ENCODE measurements around the gene RBFOX2.
"Not testable (repeated sequence)": the region's sequence is repeated elsewhere in the genome, so short reads cannot be mapped to it uniquely, and the experiment has no call there.

RBFOX2 gene

GRCh38 chr22:35739076-35739930 lies 289.3 kb downstream of the RBFOX2 start:
- DNase-seq (ENCODE audit: low read depth, low spot score): no peak

GRCh38 chr22:35737886-35738285 lies 290.7 kb downstream of the RBFOX2 start:
- DNase-seq (ENCODE audit: low read depth, low spot score): not testable (repeated sequence)

DNA sequence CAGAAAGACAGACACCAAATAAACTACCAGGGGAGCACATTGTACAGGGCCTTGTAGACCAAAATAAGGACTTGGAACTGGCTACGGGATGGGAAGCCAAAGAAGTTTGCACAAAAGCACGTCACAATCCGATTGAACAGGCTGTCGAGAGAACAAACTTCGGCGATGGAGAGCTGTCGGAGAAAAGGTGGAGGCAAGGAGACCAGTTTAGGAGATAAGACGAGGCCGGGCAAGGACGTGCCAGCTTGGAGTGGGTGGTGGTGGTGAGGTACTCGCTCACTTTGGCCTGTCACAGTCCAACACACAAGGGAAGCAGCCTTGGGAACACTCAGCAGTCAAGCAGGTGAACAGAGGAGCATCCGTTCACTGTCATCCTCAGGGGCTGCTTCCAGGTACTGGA lies 291.9 kb downstream of the RBFOX2 start:
- no peak for DNase-seq (ENCODE audit: low read depth, low spot score)

DNA sequence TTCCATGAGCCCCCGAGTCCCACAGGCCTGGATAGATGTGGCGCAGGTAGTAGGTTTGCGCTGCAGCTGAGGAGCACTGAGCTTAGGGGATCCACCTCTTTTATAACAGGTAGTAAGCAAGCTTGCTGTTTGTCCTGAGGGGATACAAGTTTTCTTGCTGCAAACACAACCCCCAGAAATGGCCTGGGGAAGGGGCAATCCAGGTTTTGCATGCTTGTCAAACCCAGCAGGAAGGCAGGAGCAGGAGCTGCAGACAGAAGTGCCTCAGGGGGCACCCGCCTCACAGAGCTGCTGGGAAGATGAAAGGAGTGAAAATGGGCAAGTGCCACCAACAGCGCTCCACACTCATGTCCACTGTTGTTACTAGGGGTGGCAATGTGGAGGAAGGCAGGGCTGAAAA lies 292.5 kb downstream of the RBFOX2 start:
- no peak for DNase-seq (ENCODE audit: low read depth, low spot score)

DNA sequence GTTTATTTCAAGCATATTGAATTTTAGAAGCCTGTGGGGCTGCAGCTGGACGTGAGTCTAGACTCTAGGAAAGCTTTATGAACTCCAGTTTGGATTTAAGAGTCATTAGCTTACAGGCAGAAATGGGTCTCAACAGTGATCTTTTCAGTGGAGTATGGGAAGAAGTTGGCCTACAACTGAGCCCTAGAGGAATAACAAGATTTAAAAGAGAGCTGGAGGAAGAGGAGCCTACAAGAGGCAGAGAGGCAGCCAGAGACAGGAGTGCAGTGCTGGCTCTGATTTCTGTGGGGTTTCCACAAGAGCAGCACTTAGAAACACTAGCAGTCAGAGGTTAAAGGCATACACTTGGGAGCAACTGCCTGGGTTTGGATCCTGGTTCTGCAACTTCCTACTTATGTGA lies 293.1 kb downstream of the RBFOX2 start:
- DNase-seq (ENCODE audit: low read depth, low spot score): no peak

DNA sequence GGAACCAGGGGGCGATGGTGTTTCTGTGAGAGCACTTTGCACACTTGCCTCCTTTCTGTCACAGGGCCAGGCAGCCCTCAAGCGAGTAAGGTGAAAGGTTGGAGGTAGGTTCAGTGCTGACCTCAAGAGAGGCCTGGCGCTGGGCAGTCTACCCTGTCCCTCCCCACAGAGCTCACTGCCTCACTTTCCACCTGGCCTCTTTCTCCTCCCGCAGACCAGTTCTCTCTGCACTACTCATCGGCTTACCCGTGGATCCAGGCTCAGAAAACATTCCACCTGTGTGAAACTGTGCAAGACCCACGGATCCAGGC lies 294.2 kb downstream of the RBFOX2 start:
- DNase-seq (ENCODE audit: low read depth, low spot score): no peak

DNA sequence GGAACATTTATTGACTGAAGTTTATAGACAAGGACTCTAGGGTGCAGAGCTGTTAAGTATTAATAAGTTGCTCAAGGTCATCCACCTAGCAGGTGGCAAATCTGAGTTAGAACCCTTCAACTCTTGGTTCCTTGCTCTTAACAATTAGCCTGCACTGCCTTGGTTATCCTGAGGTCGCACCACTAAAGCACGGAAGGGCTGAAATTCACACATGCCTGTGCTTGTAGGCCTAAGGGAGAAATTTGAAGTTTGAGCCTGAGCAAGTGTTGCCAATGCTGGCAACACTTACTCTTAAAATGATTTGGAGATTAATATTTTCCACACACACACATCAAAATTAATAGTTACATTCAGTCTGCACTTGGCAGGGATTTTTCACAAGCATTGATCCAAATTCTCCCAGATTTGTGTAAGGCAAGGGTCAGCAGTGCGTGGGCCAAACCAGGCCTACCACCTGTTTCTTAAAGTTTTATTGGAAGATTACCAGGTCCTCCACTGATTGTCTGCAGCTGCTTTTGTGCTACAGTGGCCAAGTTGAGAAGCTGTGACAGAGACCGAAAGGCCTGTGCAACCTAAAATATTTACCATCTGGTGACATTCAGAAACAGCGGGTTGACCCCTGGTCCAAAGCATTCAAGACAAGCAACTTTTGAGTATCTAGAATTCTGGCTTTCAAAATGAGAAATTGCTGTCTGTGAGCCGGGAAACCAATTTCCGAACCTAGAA lies 294.7 kb downstream of the RBFOX2 start:
- DNase-seq (ENCODE audit: low read depth, low spot score): no peak

- DNase-seq (ENCODE audit: low read depth, low spot score): no peak
Observed at GRCh38 chr22:35733036-35733435, 295.6 kb downstream of the RBFOX2 start.

GRCh38 chr22:35732116-35732515 lies 296.5 kb downstream of the RBFOX2 start:
- no peak for DNase-seq (ENCODE audit: low read depth, low spot score)

GRCh38 chr22:35731321-35731720 lies 297.3 kb downstream of the RBFOX2 start:
- no peak for DNase-seq (ENCODE audit: low read depth, low spot score)

DNA sequence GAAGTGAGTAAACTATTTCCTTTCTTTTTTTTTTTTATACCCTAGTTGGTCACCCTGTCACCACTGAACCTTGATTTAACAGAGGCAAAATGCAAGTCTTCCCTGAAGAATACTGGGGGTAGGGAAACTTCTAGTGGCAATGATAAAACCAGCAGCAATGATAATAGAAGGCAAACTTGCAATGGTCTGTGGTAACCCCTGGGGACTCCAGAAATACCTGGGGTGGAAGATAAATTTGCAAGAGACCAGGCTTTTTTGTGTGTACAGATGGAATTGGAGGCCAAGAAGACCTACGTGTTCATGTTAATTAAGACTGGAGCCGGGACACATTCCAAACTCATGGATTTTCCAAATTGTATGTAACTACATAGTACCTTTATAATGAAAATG lies 299.3 kb downstream of the RBFOX2 start:
- DNase-seq (ENCODE audit: low read depth, low spot score): no peak

GRCh38 chr22:35728639-35729308 lies 299.9 kb downstream of the RBFOX2 start:
- DNase-seq (ENCODE audit: low read depth, low spot score): no peak

GRCh38 chr22:35727436-35727835 lies 301.2 kb downstream of the RBFOX2 start:
- DNase-seq (ENCODE audit: low read depth, low spot score): no peak

DNA sequence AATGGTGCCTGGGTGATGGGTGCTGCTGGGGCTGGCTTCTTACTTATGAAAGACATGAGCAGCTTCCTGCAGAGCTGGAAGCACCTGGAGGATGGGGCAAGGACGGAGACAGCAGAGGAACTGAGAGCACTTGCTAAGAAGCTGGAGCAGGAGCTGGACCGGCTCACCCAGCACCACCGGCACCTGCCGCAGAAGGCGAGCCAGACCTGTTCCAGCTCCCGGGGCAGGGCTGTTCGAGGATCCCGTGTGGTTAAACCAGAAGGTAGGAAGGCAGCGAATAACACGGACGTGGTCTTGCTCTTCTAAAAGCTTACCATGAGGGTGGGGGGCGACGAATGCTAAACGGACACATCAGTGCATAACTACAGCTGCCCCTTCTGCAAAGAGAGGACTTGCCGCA lies 301.7 kb downstream of the RBFOX2 start:
- DNase-seq (ENCODE audit: low read depth, low spot score): no peak

- no peak for DNase-seq (ENCODE audit: low read depth, low spot score)
Observed at GRCh38 chr22:35726398-35726797, 302.2 kb downstream of the RBFOX2 start.

DNA sequence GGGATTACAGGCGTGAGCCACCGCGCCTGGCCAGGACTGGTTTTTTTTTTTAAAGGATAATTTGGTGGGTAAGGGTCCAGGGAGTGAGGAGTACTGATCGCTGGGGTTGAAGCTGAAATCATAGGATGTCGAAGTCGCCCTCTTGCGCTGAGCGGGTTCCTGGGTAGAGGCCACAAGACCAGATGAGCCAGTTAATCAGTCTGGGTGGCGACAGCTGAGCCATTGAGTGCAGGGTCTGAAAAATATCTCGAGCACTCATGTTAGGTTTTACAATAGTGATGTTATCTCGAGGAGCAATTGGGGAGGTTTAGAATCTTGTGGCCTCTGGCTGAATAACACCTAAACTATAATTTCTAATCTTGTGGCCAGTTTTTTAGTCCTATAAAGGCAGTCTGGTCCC lies 303.1 kb downstream of the RBFOX2 start:
- no peak for DNase-seq (ENCODE audit: low read depth, low spot score)

DNA sequence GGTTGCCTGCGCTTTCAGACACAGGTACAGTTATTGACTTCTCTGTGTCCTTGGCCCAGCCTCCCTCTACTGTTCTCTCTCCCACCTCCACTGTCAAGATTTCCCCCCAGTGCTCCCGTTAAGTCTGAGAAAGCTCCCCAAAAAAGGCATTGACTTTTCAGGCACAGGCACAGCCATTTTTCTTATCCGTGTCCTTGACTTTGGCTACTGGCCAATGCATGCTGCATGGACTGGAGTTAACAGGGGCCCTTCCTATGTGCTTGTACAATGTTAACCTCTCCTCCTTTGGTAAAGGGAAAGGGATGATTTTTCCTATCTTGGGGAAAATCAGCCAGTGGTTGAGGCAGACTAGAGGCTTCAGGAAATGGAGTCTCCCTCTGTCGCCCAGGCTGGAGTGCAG lies 306.7 kb downstream of the RBFOX2 start:
- DNase-seq (ENCODE audit: low read depth, low spot score): no peak

DNA sequence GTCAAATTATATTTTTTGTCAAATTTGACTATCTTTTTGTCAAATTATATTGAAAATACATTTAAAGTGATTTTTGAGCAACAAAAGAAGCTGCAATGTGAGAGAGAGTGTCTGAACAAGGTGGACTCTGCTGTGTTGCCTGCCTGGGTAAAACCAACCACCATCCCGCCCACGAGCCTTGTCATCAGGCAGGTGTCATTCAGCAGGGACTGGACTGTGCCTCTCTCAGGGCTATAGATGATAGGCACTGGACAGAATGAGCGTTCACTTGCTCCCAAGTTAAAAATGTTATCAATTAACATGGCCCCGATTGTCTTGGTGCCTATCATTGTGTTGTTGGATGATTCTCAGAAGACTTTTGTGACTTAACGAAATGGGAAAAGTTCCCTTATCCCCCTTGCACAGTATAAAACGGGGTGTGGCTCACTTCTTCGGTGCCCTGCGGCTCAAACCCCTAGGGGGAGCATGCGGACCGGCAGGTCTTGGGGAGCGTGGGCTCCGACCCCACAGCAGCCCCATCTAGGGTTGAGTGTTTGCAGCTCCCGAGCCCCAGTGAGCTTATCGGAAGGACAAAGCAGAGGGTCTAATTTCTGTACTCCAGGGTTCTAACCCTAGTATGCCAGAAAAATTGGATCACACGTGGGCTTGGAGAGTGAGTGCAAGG lies 309.3 kb downstream of the RBFOX2 start:
- DNase-seq (ENCODE audit: low read depth, low spot score): no peak

- no peak for DNase-seq (ENCODE audit: low read depth, low spot score)
Observed at GRCh38 chr22:35717572-35717971, 311.1 kb downstream of the RBFOX2 start, which contains the start of gene APOL5. Gene APOL5 (plus strand): TSS chr22:35717872. CDS start chr22:35717872, 0 bp downstream.

GRCh38 chr22:35712672-35713071 lies 316.0 kb downstream of the RBFOX2 start:
- DNase-seq (ENCODE audit: low read depth, low spot score): no peak

DNA sequence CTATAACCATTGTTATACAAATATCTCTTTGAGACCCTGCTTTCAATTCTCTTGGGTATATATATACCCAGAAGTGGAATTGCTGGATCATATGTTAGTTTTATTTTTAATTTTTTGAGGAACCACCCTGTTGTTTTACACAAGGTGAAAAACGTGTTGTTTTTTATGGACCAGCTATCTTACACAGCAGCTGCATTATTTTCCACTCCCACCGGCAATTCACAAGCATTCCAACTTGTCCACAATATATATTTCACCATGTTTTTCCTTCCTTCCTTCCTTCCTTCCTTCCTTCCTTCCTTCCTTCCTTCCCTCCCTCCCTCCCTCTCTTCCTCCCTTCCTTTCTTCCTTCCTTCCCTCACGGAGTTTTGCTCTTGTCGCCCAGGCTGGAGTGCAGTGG lies 317.3 kb downstream of the RBFOX2 start:
- no peak for DNase-seq (ENCODE audit: low read depth, low spot score)

DNA sequence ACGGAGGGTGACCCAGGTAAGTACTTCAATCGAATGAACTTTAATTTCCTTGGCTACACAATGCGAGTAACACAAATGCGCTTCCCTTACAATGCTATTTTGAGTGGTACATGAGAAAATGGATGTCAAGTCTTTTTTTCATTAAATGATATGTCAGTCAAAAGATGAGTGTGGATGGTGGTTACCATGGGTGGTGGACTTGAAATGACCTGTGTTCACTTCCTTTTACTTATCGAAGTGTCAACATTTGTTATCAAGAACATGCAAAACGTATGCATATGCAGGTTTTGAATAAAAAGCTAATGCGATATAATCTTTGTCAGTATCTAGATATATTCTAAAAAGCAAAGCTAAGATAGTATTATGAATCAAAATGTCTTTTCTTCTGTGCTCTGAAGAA lies 319.7 kb downstream of the RBFOX2 start:
- no peak for DNase-seq (ENCODE audit: low read depth, low spot score)
